ENCODE data around the gene ROR2. TPM values are rescaled to one million over a fixed set of nuclear protein-coding genes. Genes with fewer than 3 reads are reported as not detected.

ROR2 gene
- total and polyA plus RNA-seq, 2 of the 8 experiments (the other 6 are each of a cell fraction or from before 2014, with no cell fraction given), result 2.7 to 4.3 TPM

- H4K8ac ChIP-seq (ENCODE audit: extremely low read depth, insufficient read depth, low read length), result no peak overlapping the region
- H2BK12ac ChIP-seq (ENCODE audit: low read depth, low read length), result no peak overlapping the region
- ChIA-PET POLR2A (ENCODE audit: partially characterized antibody) (no interaction called here), CTCF (ENCODE audit: partially characterized antibody) (no interaction called here)
- 91% methylated on average over 3 of the region's 3 CpGs; no CpG with 5 or more reads in 1 of the 2 experiments for WGBS, 2 experiments (ENCODE audit: extremely low coverage in 1 of 2, insufficient coverage in 1 of 2, insufficient read length in 1 of 2, insufficient replicate concordance in 2 of 2, low coverage in 1 of 2, low lambda C conversion rate in 2 of 2, missing lambda C conversion rate in 1 of 2)
- H3K79me2 ChIP-seq (ENCODE audit: control insufficient read depth in 1 of 2, insufficient read depth in 2 of 2, low read length in 2 of 2), result no peaks in the 10 kb centered on the region
- no peak overlapping the region for H4K91ac ChIP-seq (replicated peaks; ENCODE audit: insufficient read length, low read length)
- no peaks in the 10 kb centered on the region for H3K23me2 ChIP-seq (ENCODE audit: low read depth, low read length)
- no peak overlapping the region for H2AK5ac ChIP-seq (ENCODE audit: low read depth, low read length)
- no peak overlapping the region for H3K27ac ChIP-seq (ENCODE audit: low read depth, low read length)
- no peak overlapping the region for H2BK20ac ChIP-seq (ENCODE audit: low read length)
- H3K9ac ChIP-seq (replicated peaks in 1 of 4; ENCODE audit: extremely low read depth in 1 of 4, low read depth in 3 of 4, low read length in 3 of 4), result no peak overlapping the region
- H3K4me2 ChIP-seq (ENCODE audit: insufficient read depth in 1 of 2, low read depth in 2 of 2, low read length in 2 of 2), result no peak overlapping the region
- H3K18ac ChIP-seq (ENCODE audit: extremely low read depth, low read length), result no peak overlapping the region
- no peak overlapping the region for H2BK120ac ChIP-seq (replicated peaks; ENCODE audit: low read depth, low read length)
- H3K9me3 ChIP-seq (ENCODE audit: insufficient read depth in 2 of 2, low read depth in 1 of 2, low read length in 1 of 2), result no peaks in the 10 kb centered on the region
- no peaks in the 10 kb centered on the region for H3K27me3 ChIP-seq (replicated peaks in 1 of 4; ENCODE audit: control insufficient read depth in 3 of 4, extremely low read depth in 1 of 4, insufficient read depth in 3 of 4, low read length in 3 of 4)
- H3K23ac ChIP-seq (ENCODE audit: insufficient read length), result no peak overlapping the region
- no peak overlapping the region for H2BK15ac ChIP-seq (ENCODE audit: low read length)
- H2BK5ac ChIP-seq (ENCODE audit: low read depth, low read length), result no peak overlapping the region
- H3K4ac ChIP-seq (replicated peaks; ENCODE audit: insufficient read length, low read depth, low read length), result no peak overlapping the region
- no peak for DNase-seq (ENCODE audit: low read depth in 1 of 2, low spot score in 2 of 2)
- FAIRE-seq, result no peak
- no peaks in the 10 kb centered on the region for H4K20me1 ChIP-seq (replicated peaks in 1 of 2; ENCODE audit: control insufficient read depth in 1 of 2, insufficient read depth in 2 of 2, low read length in 2 of 2)
- H3K14ac ChIP-seq (ENCODE audit: insufficient read length), result no peak overlapping the region
- no peaks in the 10 kb centered on the region for H3K36me3 ChIP-seq (ENCODE audit: control insufficient read depth in 2 of 4, insufficient read depth in 4 of 4, low read length in 3 of 4)
- H3K4me1 ChIP-seq (replicated peaks in 1 of 4; ENCODE audit: control insufficient read depth in 3 of 4, insufficient read depth in 4 of 4, low read length in 3 of 4), result no peaks in the 10 kb centered on the region
- H4K5ac ChIP-seq (ENCODE audit: insufficient read length, low read depth, low read length), result no peak overlapping the region
- no peak overlapping the region for H3K56ac ChIP-seq (replicated peaks; ENCODE audit: insufficient read length, low read depth, low read length)
- no peaks in the 10 kb centered on the region for H3K79me1 ChIP-seq (ENCODE audit: low read depth, low read length)
- no peak overlapping the region for H3K4me3 ChIP-seq (ENCODE audit: extremely low read depth in 1 of 4, insufficient read depth in 2 of 4, low read depth in 3 of 4, low read length in 4 of 4)
- H2AFZ ChIP-seq (ENCODE audit: low read length), result no peak overlapping the region
- TF ChIP-seq GABPA (IDR thresholded peaks at IDR 0.05; ENCODE audit: borderline replicate concordance, insufficient read depth, low read length) (no peak), GTF2F1 (IDR thresholded peaks at IDR 0.05; ENCODE audit: borderline replicate concordance, low read depth, low read length) (no peak), RNF2 (IDR thresholded peaks at IDR 0.05; ENCODE audit: borderline replicate concordance, low read depth, low read length, missing control alignments, poor library complexity, severe bottlenecking) (no peak), CHD1 (IDR thresholded peaks at IDR 0.05; ENCODE audit: low read depth, low read length) (no peak), POLR2A (IDR thresholded peaks at IDR 0.05; ENCODE audit: control extremely low read depth in 1 of 2, low read depth in 2 of 2, low read length in 2 of 2) (no peak), NRF1 (IDR thresholded peaks at IDR 0.05; ENCODE audit: low read depth, low read length) (no peak), ASH2L (IDR thresholded peaks at IDR 0.05; ENCODE audit: low read length) (no peak), SIRT6 (IDR thresholded peaks at IDR 0.05; ENCODE audit: low read length) (no peak), ZNF274 (IDR thresholded peaks at IDR 0.05; ENCODE audit: borderline replicate concordance, extremely low read depth, low read length) (no peak), SP1 (IDR thresholded peaks at IDR 0.05; ENCODE audit: low read depth, low read length) (no peak), RFX5 (IDR thresholded peaks at IDR 0.05; ENCODE audit: borderline replicate concordance, low read depth, low read length) (no peak), CBX8 (IDR thresholded peaks at IDR 0.05; ENCODE audit: borderline replicate concordance, low read depth, low read length) (no peak), TAF1 (IDR thresholded peaks at IDR 0.05; ENCODE audit: low read depth, low read length) (no peak), SP4 (IDR thresholded peaks at IDR 0.05; ENCODE audit: low read length) (no peak), NANOG (IDR thresholded peaks at IDR 0.05; ENCODE audit: insufficient read depth, low read depth, low read length, poor library complexity, severe bottlenecking) (no peak), TBP (IDR thresholded peaks at IDR 0.05; ENCODE audit: low read depth, low read length) (no peak), KDM4A (IDR thresholded peaks at IDR 0.05; ENCODE audit: low read depth, low read length, severe bottlenecking) (no peak)
Measured at GRCh38 chr9:91967259-91967658, 17.2 kb upstream of the ROR2 start.

All from H1 (cell line).